Stimulated activated naive B cell treated with anti-CD40 and anti-IgM and Interleukin-4, amounts not matched to agents 10 μg/mL and 1 μg/mL and 100 μg/mL, for 72 hours (primary cell): Measurements from ENCODE around the gene PPP1R3G.
"Not testable (repeated sequence)": the region's sequence is repeated elsewhere in the genome, so short reads cannot be mapped to it uniquely, and the experiment has no call there.

Source experiments
- ATAC-seq, 2 donors: fragments of 150-1000 bp; cut with Tn5 transposase; replicated peaks; 2 replicates each; pipeline ENCODE4 v1.10.0; 2021; ENCODE audit warnings: moderate library complexity in 1 of 2
- DNase-seq: peaks from one replicate; pipeline ENCODE4 v3.0.0; 2021
- H3K27ac Mint-ChIP-seq: one replicate; pipeline ENCODE4 v1.8.0; 2022; ENCODE audit warnings: mild to moderate bottlenecking, mixed read lengths
- H3K27me3 Mint-ChIP-seq, 2 donors: one replicate each; pipeline ENCODE4 v1.8.0; 2022; ENCODE audit warnings: mixed read lengths in 2 of 2
- H3K36me3 Mint-ChIP-seq, 2 donors: one replicate each; pipeline ENCODE4 v1.8.0; 2022; ENCODE audit warnings: mixed read lengths in 2 of 2, mild to moderate bottlenecking in 1 of 2
- H3K4me1 Mint-ChIP-seq, 2 donors: one replicate each; pipeline ENCODE4 v1.8.0; 2022; ENCODE audit warnings: mixed read lengths in 2 of 2, mild to moderate bottlenecking in 1 of 2
- H3K4me3 Mint-ChIP-seq, 2 donors: one replicate each; pipeline ENCODE4 v1.8.0; 2022; ENCODE audit warnings: mild to moderate bottlenecking in 2 of 2, mixed read lengths in 2 of 2, moderate library complexity in 1 of 2
- H3K9me3 Mint-ChIP-seq, 2 donors: one replicate each; pipeline ENCODE4 v1.8.0; 2022; ENCODE audit warnings: mixed read lengths in 2 of 2, mild to moderate bottlenecking in 1 of 2

PPP1R3G gene

DNA sequence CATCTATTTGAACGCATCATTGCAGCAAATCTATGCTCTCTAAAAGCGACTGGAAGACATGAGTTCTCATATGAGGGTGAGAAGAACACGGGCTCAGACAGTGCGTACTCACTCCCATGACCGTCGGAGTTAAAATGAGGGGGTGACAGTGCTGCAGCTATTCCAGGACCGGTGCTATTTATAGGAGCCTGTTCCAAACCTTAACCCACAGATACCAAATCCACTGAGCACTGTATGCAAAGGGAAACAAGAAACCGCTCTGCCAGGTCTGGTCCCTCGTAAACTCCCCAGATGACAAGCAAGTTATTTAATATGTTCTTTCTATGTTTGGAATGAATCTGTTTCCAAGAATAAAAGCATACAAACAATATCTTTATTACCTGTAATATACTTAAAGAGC is 22.9 kb downstream of the PPP1R3G start:
- Mint-ChIP-seq H3K27me3 (no peaks in the 10 kb centered on the region), H3K9me3 (no peaks in the 10 kb centered on the region), H3K27ac (no peak overlapping the region), H3K4me1 (peaks cover 0 to 5% of the 10 kb centered on the region in 2 donors), H3K4me3 (no peak overlapping the region), H3K36me3 (peaks cover 15 to 53% of the 10 kb centered on the region in 2 donors)
- ATAC-seq (no peak), DNase-seq (no peak)

DNA sequence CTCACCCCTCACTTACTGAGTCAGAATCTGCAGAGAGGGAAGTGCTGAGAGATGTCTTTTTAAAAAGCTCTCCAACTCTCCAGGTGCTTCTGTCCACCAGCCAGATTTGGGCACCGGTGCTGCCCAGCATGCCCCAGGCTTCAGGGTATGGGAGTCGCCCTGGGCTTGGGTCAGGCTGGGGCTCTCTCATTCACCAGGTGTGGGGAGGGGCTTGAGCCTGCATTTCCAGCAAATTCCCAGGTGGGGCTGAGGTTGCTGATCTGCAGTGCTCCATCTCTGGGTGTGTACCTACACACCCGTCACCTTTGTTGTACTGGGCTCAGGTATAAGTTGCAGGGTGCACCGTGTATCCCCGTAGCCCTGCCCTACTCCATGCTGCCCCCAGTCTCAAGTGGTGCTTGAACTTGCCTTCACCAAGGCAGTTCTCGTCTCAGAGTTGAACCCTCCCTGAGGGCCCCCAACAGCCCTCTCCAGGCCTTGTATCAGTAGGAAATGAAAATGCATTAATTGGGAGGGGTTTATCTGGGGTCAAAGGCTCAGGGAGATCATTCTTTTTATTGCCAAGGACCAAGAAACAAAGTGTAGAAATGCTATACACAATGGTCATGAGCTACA is 23.5 kb downstream of the PPP1R3G start:
- ATAC-seq (no peak), DNase-seq (no peak)
- Mint-ChIP-seq H3K4me1 (peaks cover 0 to 5% of the 10 kb centered on the region in 2 donors), H3K4me3 (no peak overlapping the region), H3K36me3 (peaks cover 18 to 59% of the 10 kb centered on the region in 2 donors), H3K27me3 (no peaks in the 10 kb centered on the region), H3K9me3 (no peaks in the 10 kb centered on the region), H3K27ac (peak overlapping the region; percentile 39)

DNA sequence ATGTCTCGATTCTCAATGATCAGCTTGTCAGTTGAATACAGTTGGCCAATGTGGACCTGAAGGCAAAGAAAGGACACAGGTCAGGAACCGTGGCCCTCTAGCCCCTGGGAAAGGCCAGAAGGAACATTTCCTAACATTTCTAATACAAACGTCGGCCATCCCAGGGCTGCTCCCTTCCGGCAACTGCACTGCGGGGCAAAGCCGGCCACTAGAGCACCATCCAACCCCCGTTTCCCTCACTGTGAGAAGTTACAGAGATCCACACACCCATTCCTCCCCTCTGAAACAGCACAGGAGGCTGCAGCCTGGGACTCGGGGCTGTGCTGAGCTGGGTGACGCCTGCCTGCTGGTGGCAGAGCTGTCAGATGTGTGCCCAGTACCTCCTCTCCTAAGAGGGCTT is 24.3 kb downstream of the PPP1R3G start:
- Mint-ChIP-seq H3K27ac (no peak overlapping the region), H3K36me3 (peaks cover 18 to 64% of the 10 kb centered on the region in 2 donors), H3K9me3 (no peaks in the 10 kb centered on the region), H3K4me3 (no peak overlapping the region), H3K4me1 (peaks cover 0 to 5% of the 10 kb centered on the region in 2 donors), H3K27me3 (no peaks in the 10 kb centered on the region)
- ATAC-seq (no peak), DNase-seq (no peak)

GRCh38 chr6:5110246-5110645 is 25.1 kb downstream of the PPP1R3G start:
- DNase-seq: no peak
- Mint-ChIP-seq H3K27me3 (no peaks in the 10 kb centered on the region), H3K4me1 (peaks cover 0 to 5% of the 10 kb centered on the region in 2 donors), H3K36me3 (peaks cover 18 to 60% of the 10 kb centered on the region in 2 donors), H3K9me3 (no peaks in the 10 kb centered on the region), H3K4me3 (no peak overlapping the region), H3K27ac (no peak overlapping the region)
- ATAC-seq: no peak

DNA sequence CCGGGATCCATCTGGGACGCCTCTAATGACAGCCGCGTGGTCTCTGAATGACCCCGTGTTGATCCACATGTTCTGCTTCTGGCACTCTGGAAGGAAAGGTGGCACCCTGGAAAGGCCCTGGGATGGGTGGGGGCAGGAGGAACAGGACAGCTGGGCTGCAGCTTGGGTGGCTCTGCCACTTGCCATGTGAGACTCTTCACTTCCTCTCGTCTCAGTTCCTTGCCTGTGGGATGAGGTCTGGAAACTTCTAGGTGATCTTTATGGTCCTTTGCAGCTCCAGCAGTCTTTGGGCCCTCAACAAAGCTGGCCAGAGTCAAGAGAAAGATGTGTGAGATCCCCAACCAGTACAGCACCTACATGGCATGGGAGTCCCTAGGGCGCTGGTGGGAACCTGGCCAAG is 26.5 kb downstream of the PPP1R3G start:
- H3K27me3 Mint-ChIP-seq: no peaks in the 10 kb centered on the region
- H3K36me3 Mint-ChIP-seq: peaks cover 17 to 55% of the 10 kb centered on the region in 2 donors
- DNase-seq (no peak), ATAC-seq (no peak)
- peaks cover 0 to 5% of the 10 kb centered on the region in 2 donors for H3K4me1 Mint-ChIP-seq
- H3K4me3 Mint-ChIP-seq: no peak overlapping the region
- H3K9me3 Mint-ChIP-seq: no peaks in the 10 kb centered on the region
- H3K27ac Mint-ChIP-seq: no peak overlapping the region

GRCh38 chr6:5112066-5112799 is 27.1 kb downstream of the PPP1R3G start:
- H3K27me3 Mint-ChIP-seq: no peaks in the 10 kb centered on the region
- ATAC-seq (no peak), DNase-seq (no peak)
- H3K4me3 Mint-ChIP-seq: no peak overlapping the region
- H3K36me3 Mint-ChIP-seq: peaks cover 17 to 53% of the 10 kb centered on the region in 2 donors
- no peaks in the 10 kb centered on the region for H3K9me3 Mint-ChIP-seq
- H3K4me1 Mint-ChIP-seq: peaks cover 0 to 5% of the 10 kb centered on the region in 2 donors
- H3K27ac Mint-ChIP-seq: no peak overlapping the region

DNA sequence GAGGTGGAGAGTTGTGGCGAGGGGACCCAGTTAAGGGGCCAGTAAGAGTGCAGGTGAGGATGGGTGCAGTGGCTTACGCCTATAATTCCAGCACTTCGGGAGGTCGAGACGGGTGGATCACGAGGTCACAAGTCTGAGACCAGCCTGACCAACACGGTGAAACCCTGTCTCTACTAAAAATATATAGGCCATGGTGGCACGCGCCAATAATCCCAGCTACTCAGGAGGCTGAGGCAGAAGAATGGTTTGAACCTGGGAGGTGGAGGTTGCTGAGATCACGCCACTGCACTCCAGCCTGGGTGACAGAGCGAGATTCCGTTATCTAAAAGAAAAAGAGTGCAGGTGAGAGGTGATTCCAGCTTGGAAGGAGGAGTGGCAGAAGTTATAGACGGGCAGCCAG is 28.0 kb downstream of the PPP1R3G start:
- no peak for DNase-seq
- H3K36me3 Mint-ChIP-seq: peaks cover 17 to 58% of the 10 kb centered on the region in 2 donors
- no peak overlapping the region for H3K27ac Mint-ChIP-seq
- no peaks in the 10 kb centered on the region for H3K9me3 Mint-ChIP-seq
- no peak for ATAC-seq
- H3K27me3 Mint-ChIP-seq: no peaks in the 10 kb centered on the region
- peaks cover 0 to 5% of the 10 kb centered on the region in 2 donors for H3K4me1 Mint-ChIP-seq
- H3K4me3 Mint-ChIP-seq: no peak overlapping the region

DNA sequence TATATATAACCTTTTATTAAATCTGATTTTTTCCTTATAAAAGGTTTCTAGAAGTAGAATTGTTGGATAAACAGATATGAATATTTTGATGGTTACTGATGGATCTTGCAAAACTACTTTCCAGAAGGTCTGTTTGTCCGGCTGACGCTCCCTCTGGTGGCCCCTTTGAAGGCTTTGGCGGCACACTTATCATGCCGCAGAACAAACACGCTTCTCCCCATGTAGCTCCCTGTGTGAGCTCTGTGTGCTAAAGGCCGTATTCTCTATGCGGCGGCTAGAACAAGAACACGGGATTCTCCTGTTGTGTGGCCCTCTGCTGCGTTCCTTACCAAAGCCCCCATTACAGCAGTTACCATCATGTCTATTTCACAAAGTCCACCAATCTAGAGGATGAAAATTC is 30.0 kb downstream of the PPP1R3G start:
- no peaks in the 10 kb centered on the region for H3K9me3 Mint-ChIP-seq
- H3K27me3 Mint-ChIP-seq: no peaks in the 10 kb centered on the region
- peaks cover 0 to 5% of the 10 kb centered on the region in 2 donors for H3K4me1 Mint-ChIP-seq
- H3K4me3 Mint-ChIP-seq: no peak overlapping the region
- peaks cover 17 to 49% of the 10 kb centered on the region in 2 donors for H3K36me3 Mint-ChIP-seq
- ATAC-seq (no peak), DNase-seq (no peak)
- H3K27ac Mint-ChIP-seq: no peak overlapping the region

DNA sequence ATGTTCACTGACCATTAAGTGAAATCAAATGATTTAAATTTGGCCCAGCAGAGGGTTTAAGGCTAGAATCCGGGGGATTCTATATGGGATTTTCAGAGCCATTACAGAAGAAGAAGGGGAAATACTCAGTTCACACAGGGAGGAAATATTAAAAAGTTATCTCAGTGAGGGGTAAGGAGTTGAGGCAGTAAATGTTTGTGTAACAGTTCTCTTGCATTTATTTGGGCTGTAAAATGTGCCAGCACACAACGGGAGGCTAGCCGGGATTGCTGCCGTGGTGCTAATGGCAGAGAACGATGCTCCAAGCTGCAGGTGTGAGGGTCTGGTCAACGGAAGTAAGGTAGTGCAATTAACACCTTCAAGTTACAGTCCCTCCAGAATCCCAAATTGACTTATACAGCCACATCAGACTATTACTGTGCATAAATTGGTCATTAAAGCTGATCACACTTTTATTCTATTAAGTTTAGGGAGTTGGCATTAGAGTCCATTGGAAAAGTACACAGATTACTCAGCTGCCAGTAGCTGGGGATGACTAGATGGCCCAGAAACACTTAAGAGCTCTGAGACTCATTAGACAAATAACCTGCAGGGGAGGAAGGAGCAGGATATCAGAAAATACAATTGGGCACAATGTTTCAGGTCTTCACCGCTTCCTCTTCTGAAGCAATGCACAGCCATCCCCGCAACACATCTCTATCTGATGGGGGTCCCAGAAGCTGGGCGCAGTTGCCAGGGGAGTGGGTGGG is 31.3 kb downstream of the PPP1R3G start:
- Mint-ChIP-seq H3K4me3 (no peak overlapping the region), H3K36me3 (peaks cover 15 to 43% of the 10 kb centered on the region in 2 donors), H3K9me3 (no peaks in the 10 kb centered on the region), H3K27ac (no peak overlapping the region), H3K27me3 (no peaks in the 10 kb centered on the region), H3K4me1 (peaks cover 0 to 5% of the 10 kb centered on the region in 2 donors)
- DNase-seq (no peak), ATAC-seq (no peak)

DNA sequence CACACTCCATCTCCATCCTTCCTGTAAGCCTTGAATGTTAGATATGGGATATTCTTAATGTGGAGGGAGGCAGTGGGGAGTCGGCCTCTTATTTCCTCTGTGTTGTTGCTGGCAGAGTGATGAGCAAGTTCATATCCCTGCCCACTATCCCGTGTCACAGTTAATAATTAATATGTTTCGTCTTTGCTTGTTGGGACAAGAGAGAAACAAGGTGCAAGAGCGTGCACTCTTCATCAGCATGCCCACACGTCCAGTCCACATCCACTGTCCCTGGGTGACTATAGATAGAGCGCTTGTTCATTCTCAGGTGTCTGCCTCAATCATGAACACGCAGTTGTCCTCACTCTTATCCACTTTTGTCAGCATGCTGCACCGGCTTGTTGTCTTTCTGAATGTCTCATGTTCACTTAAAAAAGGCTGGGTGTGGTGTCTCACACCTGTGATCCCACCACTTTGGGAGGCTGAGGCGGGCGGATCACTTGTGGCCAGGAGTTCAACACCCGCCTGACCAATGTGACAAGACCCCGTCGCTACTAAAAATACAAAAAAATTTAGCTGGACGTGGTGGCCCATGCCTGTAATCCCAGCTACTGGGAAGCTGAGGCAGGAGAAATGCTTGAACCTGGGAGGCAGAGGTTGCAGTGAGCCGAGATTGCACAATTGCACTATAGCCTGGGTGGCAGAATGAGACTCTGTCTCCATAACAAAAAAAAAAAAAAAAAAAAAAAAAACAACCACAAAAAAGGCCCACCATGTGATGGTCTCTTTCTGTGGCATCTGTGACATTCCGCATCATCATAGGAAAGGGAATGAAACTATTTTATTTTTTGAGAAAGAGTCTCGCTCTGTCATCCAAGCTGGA is 34.2 kb downstream of the PPP1R3G start:
- ATAC-seq (no peak), DNase-seq (no peak)
- H3K36me3 Mint-ChIP-seq: peaks cover 11 to 28% of the 10 kb centered on the region in 2 donors
- H3K27ac Mint-ChIP-seq: no peak overlapping the region
- H3K27me3 Mint-ChIP-seq: no peaks in the 10 kb centered on the region
- no peak overlapping the region for H3K4me3 Mint-ChIP-seq
- no peaks in the 10 kb centered on the region for H3K4me1 Mint-ChIP-seq
- no peaks in the 10 kb centered on the region for H3K9me3 Mint-ChIP-seq

- no peaks in the 10 kb centered on the region for H3K4me1 Mint-ChIP-seq
- no peak overlapping the region for H3K4me3 Mint-ChIP-seq
- no peak for ATAC-seq
- H3K36me3 Mint-ChIP-seq: peaks cover 12 to 31% of the 10 kb centered on the region in 2 donors
- DNase-seq: no peak
- H3K27me3 Mint-ChIP-seq: no peaks in the 10 kb centered on the region
- H3K9me3 Mint-ChIP-seq: no peaks in the 10 kb centered on the region
- H3K27ac Mint-ChIP-seq: no peak overlapping the region
These were observed 34.9 kb downstream of the PPP1R3G start for GRCh38 chr6:5120011-5120410.

- peaks cover 14 to 35% of the 10 kb centered on the region in 2 donors for H3K36me3 Mint-ChIP-seq
- not testable (repeated sequence) for H3K4me3 Mint-ChIP-seq, H3K27me3 Mint-ChIP-seq, H3K4me1 Mint-ChIP-seq, H3K9me3 Mint-ChIP-seq, H3K27ac Mint-ChIP-seq, ATAC-seq, DNase-seq
These were observed 35.4 kb downstream of the PPP1R3G start for GRCh38 chr6:5120543-5120942.

GRCh38 chr6:5121479-5121878 is 36.3 kb downstream of the PPP1R3G start:
- H3K9me3 Mint-ChIP-seq: no peaks in the 10 kb centered on the region
- peaks cover 14 to 35% of the 10 kb centered on the region in 2 donors for H3K36me3 Mint-ChIP-seq
- no peaks in the 10 kb centered on the region for H3K27me3 Mint-ChIP-seq
- H3K4me3 Mint-ChIP-seq: no peak overlapping the region
- ATAC-seq (no peak), DNase-seq (no peak)
- no peaks in the 10 kb centered on the region for H3K4me1 Mint-ChIP-seq
- H3K27ac Mint-ChIP-seq: no peak overlapping the region

GRCh38 chr6:5121956-5122355 is 36.8 kb downstream of the PPP1R3G start:
- H3K27ac Mint-ChIP-seq: no peak overlapping the region
- H3K36me3 Mint-ChIP-seq: peaks cover 14 to 37% of the 10 kb centered on the region in 2 donors
- no peaks in the 10 kb centered on the region for H3K27me3 Mint-ChIP-seq
- no peaks in the 10 kb centered on the region for H3K4me1 Mint-ChIP-seq
- DNase-seq (no peak), ATAC-seq (no peak)
- no peak overlapping the region for H3K4me3 Mint-ChIP-seq
- no peaks in the 10 kb centered on the region for H3K9me3 Mint-ChIP-seq
